ENCODE results near the gene NUDT13.

The NUDT13 gene

GRCh38 chr10:73167783-73168464 lies 57.7 kb downstream of the NUDT13 start, which contains the start of the genes ECD and FAM149B1:
Gene ECD, minus strand, starts transcription at chr10:73168008. Its CDS starts 4,071 bp downstream, at chr10:73163937.
Gene FAM149B1, plus strand, starts transcription at chr10:73168119. Its CDS starts 221 bp downstream, at chr10:73168340.
- DNase-seq, result peak; percentile 98

GRCh38 chr10:73168465-73168803 lies 58.2 kb downstream of the NUDT13 start:
- no peak for DNase-seq

GRCh38 chr10:73169320-73169719 lies 59.1 kb downstream of the NUDT13 start:
- DNase-seq, result no peak

- DNase-seq, result no peak
Measured at GRCh38 chr10:73172867-73173266, 62.6 kb downstream of the NUDT13 start.

GRCh38 chr10:73174148-73174925 lies 64.1 kb downstream of the NUDT13 start:
- no peak for DNase-seq
